ENCODE results near the gene KLF16. TPM values are rescaled to one million over a fixed set of nuclear protein-coding genes. Genes with fewer than 3 reads are reported as not detected.
A peak's percentile ranks its signal among the peaks of the same experiment; 100 is the strongest.

KLF16 gene
- total and polyA plus RNA-seq, 9 of the 15 experiments (the other 6 are each of a cell fraction or from before 2014, with no cell fraction given) = 0.04 to 60.4 (median 6.8) TPM

DNA sequence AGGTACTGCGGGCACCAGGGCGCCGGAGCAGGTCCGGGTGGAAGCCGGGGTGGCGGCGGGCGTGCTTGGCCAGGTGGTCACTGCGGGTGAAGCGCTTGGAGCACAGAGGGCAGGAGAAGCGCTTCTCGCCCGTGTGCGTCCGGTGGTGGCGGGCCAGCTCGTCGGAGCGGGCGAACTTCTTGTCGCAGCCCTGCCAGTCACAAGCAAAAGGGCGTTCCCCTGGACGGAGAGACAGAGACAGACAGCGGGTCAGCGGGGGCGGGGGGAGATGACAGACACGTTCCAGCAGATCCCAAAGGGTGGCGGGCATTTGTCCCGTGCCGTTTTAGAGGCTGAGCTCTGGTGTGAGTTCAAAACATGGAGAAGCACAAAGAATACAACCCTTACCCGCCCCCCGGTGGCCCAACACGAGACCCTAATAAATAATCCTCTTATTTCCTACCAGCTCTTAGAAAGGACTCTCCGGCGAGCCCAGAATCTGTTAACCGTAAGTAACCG lies 8.8 kb downstream of the KLF16 start (continued):
- TF ChIP-seq, protein P1, sequence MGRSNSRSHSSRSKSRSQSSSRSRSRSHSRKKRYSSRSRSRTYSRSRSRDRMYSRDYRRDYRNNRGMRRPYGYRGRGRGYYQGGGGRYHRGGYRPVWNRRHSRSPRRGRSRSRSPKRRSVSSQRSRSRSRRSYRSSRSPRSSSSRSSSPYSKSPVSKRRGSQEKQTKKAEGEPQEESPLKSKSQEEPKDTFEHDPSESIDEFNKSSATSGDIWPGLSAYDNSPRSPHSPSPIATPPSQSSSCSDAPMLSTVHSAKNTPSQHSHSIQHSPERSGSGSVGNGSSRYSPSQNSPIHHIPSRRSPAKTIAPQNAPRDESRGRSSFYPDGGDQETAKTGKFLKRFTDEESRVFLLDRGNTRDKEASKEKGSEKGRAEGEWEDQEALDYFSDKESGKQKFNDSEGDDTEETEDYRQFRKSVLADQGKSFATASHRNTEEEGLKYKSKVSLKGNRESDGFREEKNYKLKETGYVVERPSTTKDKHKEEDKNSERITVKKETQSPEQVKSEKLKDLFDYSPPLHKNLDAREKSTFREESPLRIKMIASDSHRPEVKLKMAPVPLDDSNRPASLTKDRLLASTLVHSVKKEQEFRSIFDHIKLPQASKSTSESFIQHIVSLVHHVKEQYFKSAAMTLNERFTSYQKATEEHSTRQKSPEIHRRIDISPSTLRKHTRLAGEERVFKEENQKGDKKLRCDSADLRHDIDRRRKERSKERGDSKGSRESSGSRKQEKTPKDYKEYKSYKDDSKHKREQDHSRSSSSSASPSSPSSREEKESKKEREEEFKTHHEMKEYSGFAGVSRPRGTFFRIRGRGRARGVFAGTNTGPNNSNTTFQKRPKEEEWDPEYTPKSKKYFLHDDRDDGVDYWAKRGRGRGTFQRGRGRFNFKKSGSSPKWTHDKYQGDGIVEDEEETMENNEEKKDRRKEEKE (IDR thresholded peaks at IDR 0.05; ENCODE audit: borderline replicate concordance in 1 of 2, control insufficient read depth in 1 of 2, low read depth in 2 of 2, low read length in 1 of 2) = no peak
- TF ChIP-seq SPI1 (IDR thresholded peaks at IDR 0.05; ENCODE audit: borderline replicate concordance, low read depth, low read length) (no peak), POLR2H (tag; IDR thresholded peaks at IDR 0.05; ENCODE audit: low read depth) (no peak), TRIM28 (IDR thresholded peaks at IDR 0.05) (no peak), TSC22D4 (tag; IDR thresholded peaks at IDR 0.05) (no peak), TOE1 (IDR thresholded peaks at IDR 0.05; ENCODE audit: borderline replicate concordance) (no peak; the same call in 1 of the 2 replicates), TOE1 (CRISPR knock-in tag; IDR thresholded peaks at IDR 0.05; ENCODE audit: borderline replicate concordance, low read depth) (no peak), RBM15 (IDR thresholded peaks at IDR 0.05; ENCODE audit: insufficient read depth, low read length) (no peak), HDGF (IDR thresholded peaks at IDR 0.05) (no peak), CBFA2T2 (conservative IDR thresholded peaks at IDR 0.05) (no peak), MCM5 (IDR thresholded peaks at IDR 0.05; ENCODE audit: low read depth) (no peak), ZNF184 (CRISPR knock-in tag; IDR thresholded peaks at IDR 0.05) (no peak), KLF6 (CRISPR knock-in tag; IDR thresholded peaks at IDR 0.05; ENCODE audit: borderline replicate concordance) (no peak), BCOR (IDR thresholded peaks at IDR 0.05) (no peak), TEAD2 (tag; IDR thresholded peaks at IDR 0.05) (no peak), RBM22 (IDR thresholded peaks at IDR 0.05; ENCODE audit: low read depth, low read length, poor library complexity, severe bottlenecking) (no peak), EWSR1 (IDR thresholded peaks at IDR 0.05; ENCODE audit: borderline replicate concordance, low read depth, partially characterized antibody) (no peak), SMARCA5 (IDR thresholded peaks at IDR 0.05) (no peak), ETV1 (tag; conservative IDR thresholded peaks at IDR 0.05; ENCODE audit: low read depth) (no peak), MXI1 (IDR thresholded peaks at IDR 0.05; ENCODE audit: low read depth, low read length) (peak; percentile 42), ZNF707 (CRISPR knock-in tag; conservative IDR thresholded peaks at IDR 0.05) (no peak), BMI1 (IDR thresholded peaks at IDR 0.05; ENCODE audit: low read length) (no peak)
- TF ChIP-seq, protein P2, sequence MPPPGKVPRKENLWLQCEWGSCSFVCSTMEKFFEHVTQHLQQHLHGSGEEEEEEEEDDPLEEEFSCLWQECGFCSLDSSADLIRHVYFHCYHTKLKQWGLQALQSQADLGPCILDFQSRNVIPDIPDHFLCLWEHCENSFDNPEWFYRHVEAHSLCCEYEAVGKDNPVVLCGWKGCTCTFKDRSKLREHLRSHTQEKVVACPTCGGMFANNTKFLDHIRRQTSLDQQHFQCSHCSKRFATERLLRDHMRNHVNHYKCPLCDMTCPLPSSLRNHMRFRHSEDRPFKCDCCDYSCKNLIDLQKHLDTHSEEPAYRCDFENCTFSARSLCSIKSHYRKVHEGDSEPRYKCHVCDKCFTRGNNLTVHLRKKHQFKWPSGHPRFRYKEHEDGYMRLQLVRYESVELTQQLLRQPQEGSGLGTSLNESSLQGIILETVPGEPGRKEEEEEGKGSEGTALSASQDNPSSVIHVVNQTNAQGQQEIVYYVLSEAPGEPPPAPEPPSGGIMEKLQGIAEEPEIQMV (tag; conservative IDR thresholded peaks at IDR 0.05; ENCODE audit: low read depth) = no peak
- TF ChIP-seq, protein P3, sequence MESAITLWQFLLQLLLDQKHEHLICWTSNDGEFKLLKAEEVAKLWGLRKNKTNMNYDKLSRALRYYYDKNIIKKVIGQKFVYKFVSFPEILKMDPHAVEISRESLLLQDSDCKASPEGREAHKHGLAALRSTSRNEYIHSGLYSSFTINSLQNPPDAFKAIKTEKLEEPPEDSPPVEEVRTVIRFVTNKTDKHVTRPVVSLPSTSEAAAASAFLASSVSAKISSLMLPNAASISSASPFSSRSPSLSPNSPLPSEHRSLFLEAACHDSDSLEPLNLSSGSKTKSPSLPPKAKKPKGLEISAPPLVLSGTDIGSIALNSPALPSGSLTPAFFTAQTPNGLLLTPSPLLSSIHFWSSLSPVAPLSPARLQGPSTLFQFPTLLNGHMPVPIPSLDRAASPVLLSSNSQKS (CRISPR knock-in tag; IDR thresholded peaks at IDR 0.05) = no peak
- TF ChIP-seq, protein P4, sequence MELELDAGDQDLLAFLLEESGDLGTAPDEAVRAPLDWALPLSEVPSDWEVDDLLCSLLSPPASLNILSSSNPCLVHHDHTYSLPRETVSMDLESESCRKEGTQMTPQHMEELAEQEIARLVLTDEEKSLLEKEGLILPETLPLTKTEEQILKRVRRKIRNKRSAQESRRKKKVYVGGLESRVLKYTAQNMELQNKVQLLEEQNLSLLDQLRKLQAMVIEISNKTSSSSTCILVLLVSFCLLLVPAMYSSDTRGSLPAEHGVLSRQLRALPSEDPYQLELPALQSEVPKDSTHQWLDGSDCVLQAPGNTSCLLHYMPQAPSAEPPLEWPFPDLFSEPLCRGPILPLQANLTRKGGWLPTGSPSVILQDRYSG (tag; conservative IDR thresholded peaks at IDR 0.05; ENCODE audit: low read depth) = no peak
